Fibroblast of lung (primary cell): ENCODE results near the gene PPIF. TPM values are rescaled to one million over a fixed set of nuclear protein-coding genes. Genes with fewer than 3 reads are reported as not detected.

Source experiments
- DNase-seq, 2 donors: peaks; one replicate each; pipeline versions ENCODE4 v3.0.0 to v3.0.0-alpha.2; 2010; ENCODE audit warnings: low read depth in 2 of 2
- H2AFZ ChIP-seq: 2 replicates; pipeline ENCODE4 v1.5.1; 2012; ENCODE audit warnings: low read length, control low read depth, inconsistent platforms
- H3K27ac ChIP-seq: 2 replicates; pipeline ENCODE4 v1.5.1; 2011; ENCODE audit warnings: low read length, control low read depth; ENCODE audit not compliant: insufficient read depth
- H3K27me3 ChIP-seq: 2 replicates; pipeline ENCODE4 v1.5.1; 2011; ENCODE audit warnings: mild to moderate bottlenecking, low read length; ENCODE audit not compliant: control insufficient read depth, insufficient read depth
- H3K36me3 ChIP-seq: 2 replicates; pipeline ENCODE4 v1.5.1; 2011; ENCODE audit warnings: low read length; ENCODE audit not compliant: control insufficient read depth, insufficient read depth
- H3K4me1 ChIP-seq: 2 replicates; pipeline ENCODE4 v1.5.1; 2011; ENCODE audit warnings: low read length; ENCODE audit not compliant: control insufficient read depth, insufficient read depth; ENCODE audit errors: extremely low read depth
- H3K4me2 ChIP-seq: 2 replicates; pipeline ENCODE4 v1.5.1; 2011; ENCODE audit warnings: low read length, control low read depth; ENCODE audit not compliant: insufficient read depth; ENCODE audit errors: extremely low read depth
- H3K4me3 ChIP-seq, 4 experiments: fragments of 200-600 bp in 1 of 4; sonication (generic) in 1 of 4; replicated peaks in 1 of 4; 2 replicates each; pipeline ENCODE4 v1.5.1; 2011 to 2016; ENCODE audit warnings: low read length in 4 of 4, low read depth in 3 of 4, mild to moderate bottlenecking in 3 of 4, control low read depth in 2 of 4, inconsistent platforms in 1 of 4, mixed read lengths in 1 of 4; ENCODE audit not compliant: insufficient read depth in 1 of 4; ENCODE audit errors: control extremely low read depth in 1 of 4
- H3K79me2 ChIP-seq: 2 replicates; pipeline ENCODE4 v1.5.1; 2012; ENCODE audit warnings: mild to moderate bottlenecking, low read length, inconsistent platforms; ENCODE audit not compliant: control insufficient read depth, insufficient read depth
- H3K9ac ChIP-seq: 2 replicates; pipeline ENCODE4 v1.5.1; 2011; ENCODE audit warnings: mild to moderate bottlenecking, low read length, control low read depth; ENCODE audit not compliant: insufficient read depth
- H3K9me3 ChIP-seq: 2 replicates; pipeline ENCODE4 v1.5.1; 2012; ENCODE audit warnings: low read depth, low read length; ENCODE audit not compliant: control insufficient read depth, insufficient read depth
- H4K20me1 ChIP-seq: 2 replicates; pipeline ENCODE4 v1.5.1; 2011; ENCODE audit warnings: low read length; ENCODE audit not compliant: control insufficient read depth, insufficient read depth; ENCODE audit errors: extremely low read depth
- CTCF ChIP-seq, 2 donors: IDR thresholded peaks in 1 of 2; conservative IDR thresholded peaks in 1 of 2; 1 replicate in 1 of 2; 2 replicates in 1 of 2; pipeline ENCODE4 v1.5.1; 2011 to 2012; ENCODE audit warnings: low read length in 2 of 2, control low read depth in 1 of 2, inconsistent platforms in 1 of 2, low read depth in 1 of 2, mild to moderate bottlenecking in 1 of 2
- EZH2 ChIP-seq: IDR thresholded peaks from 2 replicates; pipeline ENCODE4 v1.5.1; 2012; ENCODE audit warnings: low read length, control low read depth, mild to moderate bottlenecking; ENCODE audit errors: missing control alignments
- polyA plus RNA-seq, 2 donors: library from polyadenylated mRNA; depleted of rRNA in 1 of 2; stranded (reverse) in 1 of 2; unstranded in 1 of 2; fragments of >200 nt; gene quantifications; 2 replicates each; pipeline ENCODE4 v1.2.1, GENCODE V29; 2011 to 2012; ENCODE audit warnings: missing spikeins in 1 of 2
- total RNA-seq: library from RNA; depleted of rRNA; stranded (reverse); fragments of >200 nt; gene quantifications from 2 replicates; pipeline ENCODE4 v1.2.1, GENCODE V29; 2014

PPIF gene
- total and polyA plus RNA-seq, 2 donors (not counting 1 experiment from before 2014, with no cell fraction given), result 18.7 to 63.0 TPM

- H3K36me3 ChIP-seq, result peaks cover 15% of the 10 kb centered on the region
- H3K27ac ChIP-seq, result peak overlapping the region; percentile 64
- H3K9me3 ChIP-seq, result no peaks in the 10 kb centered on the region
- no peaks in the 10 kb centered on the region for H3K79me2 ChIP-seq
- no peaks in the 10 kb centered on the region for H3K27me3 ChIP-seq
- H4K20me1 ChIP-seq, result no peaks in the 10 kb centered on the region
- peak; percentile 82 to 90 for DNase-seq
- H2AFZ ChIP-seq, result no peak overlapping the region
- H3K4me1 ChIP-seq, result peaks cover 34% of the 10 kb centered on the region
- TF ChIP-seq EZH2, result no peak
- TF ChIP-seq CTCF (conservative IDR thresholded peaks at IDR 0.05 in 1 of 2, IDR thresholded peaks at IDR 0.05 in 1 of 2; ENCODE audit: low read depth in 1 of 2, low read length in 2 of 2), result no peak
- no peak overlapping the region for H3K4me2 ChIP-seq
- no peak overlapping the region for H3K4me3 ChIP-seq
- peak overlapping the region; percentile 1 for H3K9ac ChIP-seq
Observed at GRCh38 chr10:79381804-79382221, 34.5 kb downstream of the PPIF start.

DNA sequence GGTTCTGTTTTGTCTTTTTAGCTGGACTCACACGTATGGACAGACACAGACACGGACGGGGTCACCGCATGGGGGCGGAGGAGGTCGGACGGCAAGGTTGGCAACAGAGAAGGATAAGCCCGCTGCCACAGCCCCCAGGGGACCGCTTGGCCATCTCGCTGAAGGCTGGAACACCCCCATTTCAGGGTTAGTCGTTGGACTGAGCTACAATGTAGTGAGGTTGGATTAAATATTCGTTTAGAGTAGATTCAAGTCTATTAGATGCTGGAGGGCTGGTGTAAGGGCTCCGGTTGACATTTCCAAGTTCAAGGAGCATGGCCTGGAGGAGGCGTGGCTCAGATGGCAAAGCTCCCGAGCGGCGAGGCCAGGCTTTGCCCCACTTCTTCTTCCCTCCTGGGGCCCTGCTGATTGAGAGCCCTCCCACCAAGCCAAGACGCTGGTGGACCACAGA is 35.2 kb downstream of the PPIF start:
- Histone ChIP-seq H3K36me3 (peaks cover 19% of the 10 kb centered on the region), H3K9me3 (no peaks in the 10 kb centered on the region), H3K9ac (no peak overlapping the region), H3K79me2 (no peaks in the 10 kb centered on the region), H3K4me1 (peaks cover 34% of the 10 kb centered on the region), H3K4me2 (no peak overlapping the region), H3K27ac (peak overlapping the region; percentile 64), H3K27me3 (no peaks in the 10 kb centered on the region), H2AFZ (no peak overlapping the region), H3K4me3 (no peak overlapping the region), H4K20me1 (no peaks in the 10 kb centered on the region)
- no peak for TF ChIP-seq EZH2
- no peak for TF ChIP-seq CTCF (conservative IDR thresholded peaks at IDR 0.05 in 1 of 2, IDR thresholded peaks at IDR 0.05 in 1 of 2; ENCODE audit: low read depth in 1 of 2, low read length in 2 of 2)
- no peak for DNase-seq

DNA sequence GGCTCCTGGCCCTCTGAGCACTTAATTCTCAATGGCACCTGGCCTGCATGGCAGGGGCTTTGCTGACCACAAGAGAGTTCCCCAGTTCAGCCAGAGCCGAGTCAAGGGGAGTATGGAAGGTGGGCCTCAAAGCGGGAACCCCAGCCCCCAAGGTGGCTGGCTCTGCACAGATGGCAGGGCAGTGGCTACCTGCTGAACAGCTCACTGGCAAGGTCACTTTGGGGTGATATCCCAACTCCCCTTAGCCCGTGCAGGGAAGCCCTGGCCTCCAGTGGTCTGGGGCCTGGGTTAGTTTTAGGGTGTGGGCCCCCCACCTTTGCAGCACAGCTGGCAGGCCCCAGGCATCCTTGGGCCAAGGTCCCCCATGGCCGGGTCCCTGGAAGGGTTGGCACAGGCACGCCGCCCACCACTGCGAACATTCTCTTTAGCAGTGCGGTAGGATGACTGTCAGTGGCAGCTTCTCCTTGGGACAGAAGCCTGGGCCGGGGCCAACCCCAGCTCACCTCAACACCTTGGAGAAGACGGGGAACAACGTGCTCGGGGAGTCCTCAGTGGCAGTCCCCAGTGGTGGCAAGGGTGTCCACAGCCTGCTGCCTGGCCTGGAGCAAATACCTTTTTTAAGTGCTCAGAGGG is 36.8 kb downstream of the PPIF start:
- no peaks in the 10 kb centered on the region for H3K79me2 ChIP-seq
- no peaks in the 10 kb centered on the region for H3K9me3 ChIP-seq
- H3K9ac ChIP-seq, result no peak overlapping the region
- no peak for DNase-seq
- no peak overlapping the region for H2AFZ ChIP-seq
- no peaks in the 10 kb centered on the region for H4K20me1 ChIP-seq
- H3K36me3 ChIP-seq, result peaks cover 22% of the 10 kb centered on the region
- H3K4me3 ChIP-seq, result no peak overlapping the region
- H3K27ac ChIP-seq, result no peak overlapping the region
- no peaks in the 10 kb centered on the region for H3K27me3 ChIP-seq
- H3K4me2 ChIP-seq, result no peak overlapping the region
- H3K4me1 ChIP-seq, result peaks cover 33% of the 10 kb centered on the region
- no peak for TF ChIP-seq EZH2
